GM12801 (cell line): ENCODE results near the gene KRTAP2-4.
"Not testable (repeated sequence)": the region's sequence is repeated elsewhere in the genome, so short reads cannot be mapped to it uniquely, and the experiment has no call there.

Experiments
- CTCF ChIP-seq: IDR thresholded peaks from one replicate; pipeline ENCODE4 v1.5.1; 2011; ENCODE audit warnings: control low read depth; ENCODE audit not compliant: insufficient read length; ENCODE audit errors: extremely low read depth

Gene KRTAP2-4

GRCh38 chr17:41098042-41098441 is 32.4 kb upstream of the KRTAP2-4 start, which contains the start of gene KRTAP4-8:
TSS of gene KRTAP4-8 (minus strand) at chr17:41098142. CDS start at chr17:41098084, 58 bp downstream.
- no peak for TF ChIP-seq CTCF

DNA sequence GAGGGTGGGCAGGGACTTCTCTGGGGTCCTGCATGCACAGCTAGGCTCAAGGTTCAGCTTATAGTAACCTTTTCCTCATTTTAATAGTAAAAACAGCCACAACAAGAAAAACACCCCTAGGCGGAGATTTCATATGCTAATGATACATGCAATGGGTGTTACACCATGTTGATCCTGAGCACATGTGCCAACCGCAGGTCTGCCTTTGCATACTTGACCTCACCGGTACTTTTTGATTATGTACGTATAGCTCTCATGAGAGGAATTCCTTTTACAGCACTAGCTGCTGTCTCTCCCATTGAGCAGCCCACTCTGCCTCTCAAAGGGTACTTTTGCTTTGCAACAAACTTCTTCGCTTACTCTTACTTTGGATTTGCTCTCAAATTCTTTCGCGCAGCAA is 30.4 kb upstream of the KRTAP2-4 start:
- TF ChIP-seq CTCF, result no peak

- not testable (repeated sequence) for TF ChIP-seq CTCF
Measured at GRCh38 chr17:41084100-41084856, 18.6 kb upstream of the KRTAP2-4 start, which contains the start of gene KRTAP4-7. TSS of gene KRTAP4-7 (plus strand) at chr17:41084150. CDS start at chr17:41084207, 57 bp downstream.

DNA sequence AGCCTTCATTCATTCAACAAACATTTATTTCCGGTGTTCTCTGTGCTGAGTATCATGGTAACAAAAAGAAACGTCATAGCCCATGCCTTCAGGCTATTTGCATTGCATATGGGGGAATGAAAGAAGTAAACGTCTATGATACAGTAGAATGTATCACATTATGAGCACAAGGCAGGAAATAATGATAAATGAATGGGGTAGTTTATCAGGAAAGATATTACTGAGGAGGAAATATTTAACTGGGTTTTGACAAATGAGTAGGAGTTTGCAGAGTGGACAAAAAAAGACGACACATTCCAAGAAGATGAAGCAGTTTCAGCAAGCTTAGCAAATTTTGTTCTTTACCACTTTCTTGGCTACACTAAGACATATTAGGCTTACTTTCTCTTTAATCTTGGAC is 16.9 kb upstream of the KRTAP2-4 start:
- TF ChIP-seq CTCF, result no peak

DNA sequence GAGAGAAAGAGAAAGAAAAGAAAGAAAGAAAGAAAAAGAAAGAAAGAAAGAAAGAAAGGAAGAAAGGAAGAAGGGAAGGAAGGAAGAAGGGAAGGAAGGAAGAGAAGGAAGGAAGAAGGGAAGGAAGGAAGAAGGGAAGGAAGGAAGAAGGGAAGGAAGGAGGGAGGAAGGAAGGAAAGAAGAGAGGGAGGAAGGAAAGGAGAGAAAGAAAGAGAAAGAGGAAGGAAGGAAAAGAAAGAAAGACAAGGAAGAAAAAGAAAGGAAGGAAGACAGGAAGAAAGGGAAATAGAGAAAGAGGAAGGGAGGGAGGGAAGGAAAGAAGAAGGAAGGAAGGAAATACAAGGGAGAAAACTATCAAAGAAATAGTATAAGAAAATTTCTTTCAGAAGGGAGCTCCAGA is 11.1 kb upstream of the KRTAP2-4 start:
- no peak for TF ChIP-seq CTCF

- TF ChIP-seq CTCF, result no peak
Measured at GRCh38 chr17:41073676-41074075, 8.0 kb upstream of the KRTAP2-4 start.

GRCh38 chr17:41071606-41072360 is 6.1 kb upstream of the KRTAP2-4 start:
- no peak for TF ChIP-seq CTCF
